T-helper 9 cell (primary cell): ENCODE measurements around the gene DAPL1.

Source experiments
- DNase-seq: peaks from one replicate; pipeline ENCODE4 v3.0.0-alpha.2; 2020

Gene DAPL1

DNA sequence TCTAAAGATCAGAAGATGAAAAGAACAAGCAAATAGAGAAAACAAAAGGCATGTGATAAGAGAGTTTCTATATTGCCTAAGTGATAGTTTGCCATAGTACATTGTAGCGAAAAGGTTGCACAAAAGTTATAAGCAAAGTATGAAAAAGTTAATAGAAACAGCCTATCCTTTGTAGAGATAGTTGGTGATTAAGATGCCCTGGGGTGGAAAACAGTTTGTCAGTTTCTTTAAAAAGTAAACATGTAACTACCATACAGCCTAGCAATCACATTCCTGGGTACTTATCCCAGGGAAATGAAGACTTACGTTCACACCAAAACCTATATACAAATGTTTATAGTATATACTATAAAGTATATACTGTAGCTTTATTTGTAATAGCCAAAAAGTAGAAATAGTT, 16.9 kb upstream of the DAPL1 start:
- DNase-seq = no peak

DNA sequence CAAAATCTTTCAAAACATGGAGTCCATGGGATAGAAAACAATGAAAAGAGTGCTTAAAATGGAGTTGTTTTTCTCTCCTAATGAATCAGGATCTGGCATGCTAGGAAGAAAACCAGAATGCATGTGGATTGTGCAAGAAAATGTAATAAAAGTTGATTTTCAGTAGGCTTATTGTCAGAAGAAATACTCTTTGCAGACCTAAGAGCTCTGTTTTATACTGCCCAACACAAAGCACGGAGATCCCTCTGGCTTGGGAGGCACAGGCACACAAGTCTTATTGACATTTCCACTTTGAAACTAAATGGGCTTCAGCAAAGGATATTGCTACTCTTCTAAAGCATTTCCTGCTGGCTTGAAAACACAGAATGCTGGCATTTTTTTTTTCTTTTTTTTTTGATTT, 15.5 kb upstream of the DAPL1 start:
- no peak for DNase-seq

DNA sequence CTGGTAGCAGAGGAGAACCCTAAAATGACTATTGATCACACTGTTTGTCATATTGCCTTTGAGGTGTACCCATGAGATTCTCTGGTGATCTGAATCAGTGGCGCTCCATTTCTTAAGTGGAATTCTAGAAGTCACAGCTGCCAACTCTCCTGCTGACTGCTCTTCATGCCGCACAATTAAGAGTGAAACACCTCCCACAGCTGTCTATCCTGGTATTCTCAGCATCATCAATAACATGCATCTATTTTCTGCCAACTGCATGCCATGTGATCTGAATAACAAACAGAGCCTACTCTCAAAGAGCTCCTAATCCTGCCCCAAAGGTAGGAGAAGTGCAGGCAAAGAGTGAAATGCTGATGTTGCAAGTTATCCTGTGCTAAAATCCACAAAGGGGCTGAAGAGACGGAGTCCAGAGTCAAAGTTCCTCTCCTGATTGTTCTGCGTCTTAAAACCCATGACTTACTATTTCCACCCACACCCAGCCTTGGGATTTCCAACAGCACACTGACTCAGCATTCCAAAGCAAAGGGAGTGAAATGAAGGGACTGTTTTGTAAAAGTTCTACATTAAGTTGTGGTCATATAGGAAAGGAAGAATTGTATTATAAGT, 13.7 kb upstream of the DAPL1 start:
- no peak for DNase-seq

GRCh38 chr2:158782136-158782535, 13.0 kb upstream of the DAPL1 start:
- DNase-seq = no peak

GRCh38 chr2:158782616-158783015, 12.5 kb upstream of the DAPL1 start:
- DNase-seq = no peak

DNA sequence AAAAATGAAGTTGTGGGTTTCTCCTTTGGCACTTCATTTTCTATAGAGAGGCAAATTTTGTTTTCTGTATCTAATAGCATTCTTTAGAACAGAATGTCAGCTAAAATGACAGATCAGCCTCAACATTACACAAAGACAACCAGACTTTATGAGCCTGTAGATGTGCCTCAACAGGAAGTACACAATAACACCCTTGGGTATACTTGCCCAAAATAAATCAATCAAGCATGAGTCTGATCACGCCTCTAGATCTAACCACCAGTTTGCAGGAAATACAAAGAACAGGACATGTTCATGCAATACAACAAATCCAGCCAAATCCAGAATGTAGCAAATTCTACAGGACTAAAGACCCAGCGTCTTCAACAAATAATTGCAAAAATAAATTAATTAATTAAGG, 11.2 kb upstream of the DAPL1 start:
- DNase-seq = no peak

GRCh38 chr2:158786897-158787296, 8.2 kb upstream of the DAPL1 start:
- DNase-seq = no peak

GRCh38 chr2:158788951-158789350, 6.2 kb upstream of the DAPL1 start:
- DNase-seq = no peak

- no peak for DNase-seq
Measured at GRCh38 chr2:158796652-158797051, 1.5 kb downstream of the DAPL1 start.

- DNase-seq = no peak
Measured at GRCh38 chr2:158797963-158798700, 3.0 kb downstream of the DAPL1 start.

- no peak for DNase-seq
Measured at GRCh38 chr2:158799181-158799580, 4.1 kb downstream of the DAPL1 start.

GRCh38 chr2:158803506-158803905, 8.4 kb downstream of the DAPL1 start:
- no peak for DNase-seq

DNA sequence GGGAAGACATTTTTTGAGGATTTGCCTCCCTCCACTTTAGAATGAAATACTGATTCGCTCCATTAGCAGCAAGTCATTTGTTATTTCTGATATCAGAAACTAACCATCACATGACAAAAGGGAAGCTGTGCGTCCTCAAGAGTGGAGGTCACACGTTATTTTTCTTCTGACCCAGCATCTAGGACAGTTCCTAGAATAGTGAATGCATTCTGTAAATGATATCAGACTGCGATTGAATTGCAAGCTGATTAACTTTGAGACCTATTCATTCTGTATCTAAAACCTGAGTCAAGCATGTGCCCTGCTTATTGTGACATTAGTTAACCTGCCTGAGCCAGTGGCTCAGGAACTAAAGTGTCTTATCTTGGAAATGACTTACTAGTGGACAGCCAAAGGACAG, 10.1 kb downstream of the DAPL1 start:
- no peak for DNase-seq

GRCh38 chr2:158805936-158806335, 10.8 kb downstream of the DAPL1 start:
- no peak for DNase-seq

DNA sequence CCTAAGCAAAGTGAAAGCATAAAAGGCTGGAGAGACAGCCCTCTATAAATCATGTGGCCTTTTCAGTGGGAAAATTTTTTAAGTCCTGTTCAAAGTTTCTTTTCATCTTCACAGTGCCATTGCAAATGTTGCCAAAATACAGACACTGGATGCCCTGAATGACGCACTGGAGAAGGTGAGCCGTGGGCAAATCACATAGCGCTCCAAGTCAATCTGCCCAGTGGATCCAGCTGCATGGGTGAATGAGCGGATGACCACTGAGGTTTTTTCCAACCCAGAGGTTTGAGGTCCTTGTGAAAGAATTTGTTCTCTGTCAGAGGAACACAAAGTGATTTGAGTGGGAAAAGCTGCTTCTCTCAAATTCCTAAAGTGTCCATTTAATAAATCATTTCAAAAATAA, 11.8 kb downstream of the DAPL1 start:
- no peak for DNase-seq

- DNase-seq = no peak
Measured at GRCh38 chr2:158808426-158808825, 13.3 kb downstream of the DAPL1 start.

DNA sequence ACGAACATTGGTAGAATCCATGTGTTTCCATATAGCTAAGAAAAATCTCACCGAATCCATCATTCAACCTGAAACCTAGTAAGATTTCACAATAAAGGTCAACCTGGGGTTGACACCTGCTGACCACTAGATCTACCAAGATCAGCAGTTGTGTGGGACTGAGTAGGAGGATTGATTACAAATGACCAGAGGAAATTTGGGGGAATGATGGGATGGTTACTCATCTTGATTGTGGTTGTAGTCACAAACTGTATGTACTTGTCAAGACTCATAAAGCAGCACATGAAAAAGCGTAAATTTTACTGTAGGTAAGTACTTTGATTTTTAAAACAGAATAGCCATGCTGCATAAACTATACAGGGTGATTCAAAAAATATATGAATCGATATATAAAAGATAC, 14.7 kb downstream of the DAPL1 start:
- no peak for DNase-seq

- DNase-seq = no peak
Measured at GRCh38 chr2:158810731-158811460, 15.8 kb downstream of the DAPL1 start.

DNA sequence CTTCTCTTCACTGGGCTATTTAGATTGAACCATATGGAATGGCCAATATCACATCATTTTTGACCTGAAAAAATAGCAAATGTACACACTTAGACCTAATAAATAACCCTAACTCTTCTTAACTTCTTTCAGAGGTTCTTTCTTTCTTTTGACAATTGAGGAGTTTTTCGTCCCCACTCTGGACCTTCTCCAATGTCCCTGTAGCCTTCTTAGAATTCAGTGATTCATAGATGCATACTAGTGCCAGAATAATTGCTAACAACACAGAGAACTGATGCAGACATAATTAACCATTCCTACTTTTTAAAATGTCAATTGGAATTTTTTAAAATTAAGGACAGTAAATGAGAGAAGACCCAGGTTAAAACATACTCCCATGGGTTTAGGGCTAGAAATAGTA, 20.0 kb downstream of the DAPL1 start:
- no peak for DNase-seq

DNA sequence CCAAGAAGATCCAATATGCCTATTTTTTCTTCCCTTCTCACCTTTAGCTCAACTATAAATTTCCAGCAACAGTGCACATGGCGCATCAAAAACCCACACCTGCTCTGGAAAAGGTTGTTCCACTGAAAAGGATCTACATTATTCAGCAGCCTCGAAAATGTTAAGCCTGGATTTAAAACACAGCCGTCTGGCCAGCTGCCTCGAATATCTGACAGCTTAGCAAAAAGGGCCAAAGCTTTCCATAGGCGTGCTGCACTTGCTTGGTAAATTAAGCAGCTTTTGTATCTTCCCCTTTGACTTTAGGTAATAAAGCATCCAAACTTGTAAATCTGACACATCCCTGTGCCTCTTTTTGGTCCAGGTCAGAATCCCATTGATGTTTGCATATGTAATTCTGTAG, 20.5 kb downstream of the DAPL1 start:
- DNase-seq = no peak

GRCh38 chr2:158817588-158817987, 22.5 kb downstream of the DAPL1 start:
- DNase-seq = no peak

DNA sequence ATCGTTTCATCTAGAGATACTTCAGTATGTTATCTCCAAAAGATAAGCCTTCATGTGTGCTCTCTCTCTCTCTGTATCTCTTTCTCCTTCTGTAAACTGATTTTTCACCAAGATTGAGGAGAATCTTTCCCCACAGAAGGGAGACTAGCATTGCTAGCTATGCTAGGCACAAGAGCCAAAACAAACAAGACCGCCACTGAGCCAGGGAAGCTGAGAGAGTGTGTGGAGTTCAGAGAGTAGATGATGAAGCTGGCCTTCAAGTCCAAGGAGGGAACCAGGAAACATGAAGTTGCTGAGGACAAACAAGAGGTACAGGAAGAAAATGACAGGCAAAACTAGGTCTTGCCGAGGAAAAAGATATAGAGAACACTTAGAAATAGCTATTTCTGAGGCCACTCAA, 23.4 kb downstream of the DAPL1 start:
- DNase-seq = no peak

DNA sequence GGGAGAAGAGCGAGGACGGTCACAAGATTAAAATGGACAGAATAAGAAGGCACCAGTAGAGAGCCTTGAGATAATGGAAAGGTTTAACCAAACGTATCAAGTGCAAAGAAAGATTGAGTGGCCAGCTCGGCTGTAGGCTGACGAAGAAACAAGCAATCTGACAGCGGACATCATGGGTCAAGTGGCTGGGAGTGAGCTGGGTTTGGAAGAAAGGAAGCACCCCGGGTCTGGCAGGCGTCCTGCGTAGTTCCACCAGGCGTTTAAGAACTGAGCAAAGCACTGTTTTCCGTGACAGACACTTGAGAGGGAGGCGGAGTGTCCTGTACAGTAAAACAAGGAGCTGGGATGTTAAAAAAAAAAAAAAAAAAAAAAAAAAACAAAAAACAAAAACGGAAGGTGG, 27.1 kb downstream of the DAPL1 start:
- DNase-seq = no peak
